ENCODE results near the gene LRRC59.

LRRC59 gene

GRCh38 chr17:50356892-50357510 is 40.3 kb downstream of the LRRC59 start:
- no peak for DNase-seq (ENCODE audit: low read depth in 1 of 2, low spot score in 1 of 2)
- Histone ChIP-seq H3K27ac (replicated peaks) (no peak overlapping the region), H3K27me3 (ENCODE audit: insufficient read depth, poor library complexity, severe bottlenecking) (no peaks in the 10 kb centered on the region), H3K4me3 (replicated peaks; ENCODE audit: insufficient read depth, low read length) (no peak overlapping the region)
- TF ChIP-seq SPI1 (IDR thresholded peaks at IDR 0.05; ENCODE audit: borderline replicate concordance, low read depth) (no peak), CTCF (IDR thresholded peaks at IDR 0.05; ENCODE audit: insufficient read depth, low read length) (no peak), GABPA (IDR thresholded peaks at IDR 0.05; ENCODE audit: low read depth) (no peak), POLR2AphosphoS5 (IDR thresholded peaks at IDR 0.05; ENCODE audit: low read depth) (no peak), REST (IDR thresholded peaks at IDR 0.05; ENCODE audit: insufficient replicate concordance, low read depth) (no peak)

- TF ChIP-seq GABPA (IDR thresholded peaks at IDR 0.05; ENCODE audit: low read depth) (no peak), CTCF (IDR thresholded peaks at IDR 0.05; ENCODE audit: insufficient read depth, low read length) (no peak), SPI1 (IDR thresholded peaks at IDR 0.05; ENCODE audit: borderline replicate concordance, low read depth) (no peak), REST (IDR thresholded peaks at IDR 0.05; ENCODE audit: insufficient replicate concordance, low read depth) (no peak), POLR2AphosphoS5 (IDR thresholded peaks at IDR 0.05; ENCODE audit: low read depth) (no peak)
- Histone ChIP-seq H3K27me3 (ENCODE audit: insufficient read depth, poor library complexity, severe bottlenecking) (no peaks in the 10 kb centered on the region), H3K4me3 (replicated peaks; ENCODE audit: insufficient read depth, low read length) (no peak overlapping the region), H3K27ac (replicated peaks) (no peak overlapping the region)
- DNase-seq (ENCODE audit: low read depth in 1 of 2, low spot score in 1 of 2), result no peak
Measured at GRCh38 chr17:50356418-50356817, 40.9 kb downstream of the LRRC59 start.

- TF ChIP-seq GABPA (IDR thresholded peaks at IDR 0.05; ENCODE audit: low read depth) (no peak), SPI1 (IDR thresholded peaks at IDR 0.05; ENCODE audit: borderline replicate concordance, low read depth) (no peak), POLR2AphosphoS5 (IDR thresholded peaks at IDR 0.05; ENCODE audit: low read depth) (no peak), CTCF (IDR thresholded peaks at IDR 0.05; ENCODE audit: insufficient read depth, low read length) (no peak), REST (IDR thresholded peaks at IDR 0.05; ENCODE audit: insufficient replicate concordance, low read depth) (no peak)
- H3K27ac ChIP-seq (replicated peaks), result no peak overlapping the region
- no peak for DNase-seq (ENCODE audit: low read depth in 1 of 2, low spot score in 1 of 2)
- no peaks in the 10 kb centered on the region for H3K27me3 ChIP-seq (ENCODE audit: insufficient read depth, poor library complexity, severe bottlenecking)
- no peak overlapping the region for H3K4me3 ChIP-seq (replicated peaks; ENCODE audit: insufficient read depth, low read length)
Measured at GRCh38 chr17:50355701-50356341, 41.5 kb downstream of the LRRC59 start.

Data from HL-60 (cell line).